Mammary epithelial cell (primary cell): Measurements from ENCODE around the gene ACSL3.

Experiments used
- CTCF ChIP-seq, 2 donors: IDR thresholded peaks in 1 of 2; conservative IDR thresholded peaks in 1 of 2; 2 replicates each; pipeline ENCODE4 v1.5.1; 2011 to 2012; ENCODE audit warnings: inconsistent platforms in 2 of 2, low read length in 2 of 2, mild to moderate bottlenecking in 2 of 2, control low read depth in 1 of 2, low read depth in 1 of 2; ENCODE audit not compliant: insufficient read depth in 1 of 2; ENCODE audit errors: extremely low read depth in 1 of 2
- EZH2 ChIP-seq: IDR thresholded peaks from 2 replicates; pipeline ENCODE4 v1.6.1; 2012; ENCODE audit warnings: low read length, inconsistent platforms, borderline replicate concordance

GRCh38 chr2:222854773-222855700, 5.8 kb upstream of the ACSL3 start:
- no peak for TF ChIP-seq CTCF (conservative IDR thresholded peaks at IDR 0.05 in 1 of 2, IDR thresholded peaks at IDR 0.05 in 1 of 2; ENCODE audit: extremely low read depth in 1 of 2, insufficient read depth in 1 of 2, low read depth in 1 of 2, low read length in 2 of 2)
- TF ChIP-seq EZH2: no peak
